IPS-NIHi11 (cell line): ENCODE results near the gene MTHFD2L.

Experiments
- DNase-seq: peaks from one replicate; pipeline ENCODE4 v3.0.0; 2012; ENCODE audit warnings: mixed read lengths, low spot score

Gene MTHFD2L

GRCh38 chr4:74307170-74307569 lies 149.3 kb downstream of the MTHFD2L start:
- no peak for DNase-seq

DNA sequence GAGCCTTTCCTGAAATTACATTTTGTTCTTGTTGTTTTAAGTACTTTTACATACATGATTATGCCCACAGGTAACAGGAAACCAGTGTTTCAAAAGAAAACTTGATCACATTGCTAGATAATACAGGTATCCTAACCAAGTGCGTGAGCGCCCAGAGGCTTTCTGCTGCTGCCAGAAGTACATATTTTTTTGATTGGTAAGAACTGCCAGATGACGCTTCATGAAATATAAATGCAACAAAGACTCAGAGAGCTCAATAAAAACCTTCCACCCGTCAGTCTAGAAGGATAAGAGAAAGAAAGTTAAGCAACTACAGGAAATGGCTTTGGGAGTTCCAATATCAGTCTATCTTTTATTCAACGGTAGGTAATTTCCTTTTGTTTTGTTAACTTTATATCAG lies 150.3 kb downstream of the MTHFD2L start, which contains the start of gene EPGN:
Gene EPGN, plus strand, starts transcription at position 256 of the 400 bp plus-strand sequence. Its CDS starts 64 bp downstream, at position 320.
- no peak for DNase-seq

DNA sequence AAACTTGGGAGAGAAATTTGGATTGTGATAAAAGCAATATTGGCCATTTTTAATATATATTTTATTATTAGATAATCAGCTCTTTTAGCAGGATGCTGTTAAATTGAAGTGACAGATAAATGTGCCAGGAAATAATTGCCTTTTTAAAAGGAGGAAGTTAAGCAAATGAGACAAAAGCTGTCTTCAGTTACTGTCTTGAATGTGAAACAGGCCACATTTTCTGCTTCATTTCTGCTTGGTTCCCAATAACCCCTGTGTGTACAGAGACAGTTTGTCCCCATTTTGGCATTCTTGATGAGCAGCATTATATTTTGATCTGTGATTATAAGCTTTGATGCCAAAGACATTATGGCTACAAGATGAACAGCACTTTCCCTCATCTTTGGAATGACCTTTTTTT lies 151.3 kb downstream of the MTHFD2L start:
- no peak for DNase-seq

DNA sequence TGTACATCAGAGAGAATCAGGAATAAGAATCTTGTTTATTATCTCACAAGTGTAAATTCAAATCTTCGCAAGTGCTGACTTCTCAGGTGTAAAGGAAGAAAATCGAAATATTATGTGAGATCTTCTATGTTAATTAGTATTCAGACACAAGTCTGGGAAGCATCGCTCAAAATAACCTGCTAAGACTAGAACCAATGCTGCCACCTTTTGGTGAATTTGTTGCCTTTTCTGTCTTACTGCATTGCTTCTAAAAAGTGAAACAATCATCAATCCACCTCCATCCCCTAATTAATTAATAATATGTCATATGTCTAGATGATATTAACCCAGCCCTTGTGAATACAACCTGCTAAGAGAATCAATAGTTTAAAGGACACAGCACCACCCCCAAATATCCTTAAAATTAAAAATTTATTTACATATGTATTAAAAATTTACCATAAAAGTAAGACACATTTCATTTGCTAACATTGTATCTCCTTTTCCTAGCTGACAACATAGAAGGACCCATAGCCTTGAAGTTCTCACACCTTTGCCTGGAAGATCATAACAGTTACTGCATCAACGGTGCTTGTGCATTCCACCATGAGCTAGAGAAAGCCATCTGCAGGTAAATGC lies 153.9 kb downstream of the MTHFD2L start:
- DNase-seq = peak; percentile 16

DNA sequence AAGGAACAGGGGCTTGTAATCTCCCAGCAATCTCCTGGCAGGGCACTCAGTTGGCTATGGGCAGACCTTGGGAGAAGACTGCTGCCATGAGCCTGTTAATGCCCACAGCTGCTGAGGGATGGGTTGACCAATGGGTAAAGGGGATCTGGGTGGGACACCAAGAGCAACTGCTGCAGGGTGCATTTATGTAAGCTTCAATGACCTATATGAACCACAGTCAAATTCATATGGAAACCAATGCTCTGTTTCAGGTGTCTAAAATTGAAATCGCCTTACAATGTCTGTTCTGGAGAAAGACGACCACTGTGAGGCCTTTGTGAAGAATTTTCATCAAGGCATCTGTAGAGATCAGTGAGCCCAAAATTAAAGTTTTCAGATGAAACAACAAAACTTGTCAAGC lies 156.4 kb downstream of the MTHFD2L start:
- DNase-seq = no peak

DNA sequence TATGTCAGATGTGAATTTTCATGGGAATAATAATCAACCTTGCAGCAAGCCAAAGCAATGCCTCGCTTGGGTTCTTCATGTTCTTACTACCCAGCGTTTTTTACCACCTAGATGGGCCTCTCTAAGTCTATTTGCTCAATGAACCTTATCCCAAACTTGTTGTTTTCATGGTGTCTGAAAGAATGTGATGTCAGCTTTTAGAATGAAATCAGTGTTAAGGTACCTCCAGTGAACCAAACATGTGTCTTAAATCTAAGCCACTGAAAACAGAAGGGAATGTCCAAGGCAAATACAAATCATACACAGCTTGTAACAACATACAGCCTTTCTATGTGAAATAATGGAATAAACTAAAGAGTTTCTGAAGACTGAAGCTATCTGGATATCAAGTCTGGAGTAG lies 157.0 kb downstream of the MTHFD2L start:
- DNase-seq = no peak

- DNase-seq = no peak
Measured at GRCh38 chr4:74315376-74315775, 157.5 kb downstream of the MTHFD2L start.

DNA sequence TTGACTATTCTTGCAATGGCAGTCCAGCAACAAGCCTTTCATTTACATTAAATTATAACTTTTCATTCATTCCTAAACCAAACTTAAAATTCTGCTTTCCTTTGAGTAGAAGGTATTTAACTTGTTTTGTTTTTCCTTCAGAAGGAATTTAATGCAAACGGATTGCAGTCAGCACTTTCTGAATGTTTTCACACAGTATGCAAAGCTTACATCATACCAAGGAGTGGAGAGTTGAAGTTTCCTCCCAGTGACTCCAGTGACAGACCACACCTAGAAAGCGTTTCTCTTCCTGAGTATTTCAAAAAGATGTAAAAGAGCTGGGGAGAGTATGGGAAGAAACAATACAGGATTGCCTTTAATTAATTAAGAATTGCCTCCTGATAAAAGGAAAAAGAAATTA lies 158.5 kb downstream of the MTHFD2L start:
- no peak for DNase-seq

- DNase-seq = no peak
Measured at GRCh38 chr4:74317616-74318246, 159.8 kb downstream of the MTHFD2L start.

DNA sequence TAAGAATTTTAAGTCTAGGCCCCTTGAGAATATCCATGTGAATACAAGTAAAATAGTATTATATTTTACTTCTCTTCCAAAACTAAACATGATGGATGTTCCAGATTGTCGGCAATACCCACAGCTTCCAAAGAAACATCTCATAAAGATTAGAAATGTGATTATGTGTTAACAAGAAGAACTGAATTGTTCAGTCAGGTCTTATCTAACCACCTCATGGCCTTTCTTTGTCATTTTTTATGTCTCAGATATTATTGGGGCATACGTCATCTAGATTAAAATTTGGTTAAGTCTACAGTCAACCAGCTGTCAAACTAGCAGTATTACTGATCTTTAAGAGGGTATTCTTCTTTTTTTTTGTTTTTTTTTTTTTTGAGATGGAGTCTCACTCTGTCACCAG lies 160.4 kb downstream of the MTHFD2L start:
- DNase-seq = no peak

DNA sequence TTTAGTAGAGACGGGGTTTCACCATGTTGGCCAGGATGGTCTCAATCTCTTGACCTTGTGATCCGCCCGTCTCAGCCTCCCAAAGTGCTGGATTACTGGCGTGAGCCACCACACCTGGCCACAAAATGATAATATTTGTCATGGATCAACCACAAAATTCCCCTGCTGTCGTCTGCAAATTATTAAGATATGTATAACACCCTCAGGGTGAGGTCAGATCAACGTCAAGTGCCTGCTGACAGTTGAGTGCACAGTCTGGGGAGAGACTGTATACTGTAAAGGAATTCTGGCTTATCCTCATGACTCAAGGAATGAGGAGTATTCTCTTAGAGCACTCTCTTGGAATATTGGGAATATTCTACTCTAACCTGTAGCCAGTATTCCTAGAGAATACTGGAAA lies 161.6 kb downstream of the MTHFD2L start:
- no peak for DNase-seq

GRCh38 chr4:74320559-74321118 lies 162.7 kb downstream of the MTHFD2L start:
- peak; percentile 68 for DNase-seq

DNA sequence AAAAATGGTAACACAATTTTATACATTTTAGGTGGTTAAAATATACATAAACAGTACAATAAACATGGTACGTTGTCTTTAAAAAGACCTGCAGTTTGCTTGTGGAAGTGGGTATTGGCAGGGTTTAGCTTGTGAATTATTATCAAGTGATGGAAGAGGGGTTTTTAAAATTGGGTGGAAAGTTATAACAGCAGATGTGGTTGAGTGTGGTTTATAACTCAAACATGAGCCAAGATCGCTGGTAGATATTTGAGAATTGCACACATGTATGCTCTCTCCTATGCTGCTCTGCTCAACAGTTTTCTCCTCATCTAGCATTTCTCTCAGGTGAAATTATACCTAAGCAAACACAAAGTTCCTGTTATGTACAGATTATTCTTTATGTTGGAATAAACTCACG lies 164.4 kb downstream of the MTHFD2L start:
- no peak for DNase-seq

DNA sequence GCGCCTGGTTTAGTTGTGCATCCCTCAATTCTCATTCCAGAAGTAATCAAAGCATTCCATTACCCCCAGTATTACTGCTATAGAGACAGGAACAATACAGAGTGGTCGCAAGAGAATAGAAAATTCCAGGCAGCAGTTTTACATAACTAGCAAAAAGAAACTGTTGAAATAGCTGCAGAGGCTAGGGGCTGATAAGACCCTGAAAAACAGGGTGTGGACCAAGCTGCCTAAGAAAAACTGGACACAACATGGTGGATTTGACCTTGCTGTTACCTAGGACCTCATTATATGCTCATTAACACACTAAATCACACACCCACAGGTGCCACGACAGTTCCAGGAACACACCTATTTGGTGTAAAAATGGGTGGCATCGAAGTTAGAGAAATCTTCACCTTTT lies 165.7 kb downstream of the MTHFD2L start:
- DNase-seq = no peak

DNA sequence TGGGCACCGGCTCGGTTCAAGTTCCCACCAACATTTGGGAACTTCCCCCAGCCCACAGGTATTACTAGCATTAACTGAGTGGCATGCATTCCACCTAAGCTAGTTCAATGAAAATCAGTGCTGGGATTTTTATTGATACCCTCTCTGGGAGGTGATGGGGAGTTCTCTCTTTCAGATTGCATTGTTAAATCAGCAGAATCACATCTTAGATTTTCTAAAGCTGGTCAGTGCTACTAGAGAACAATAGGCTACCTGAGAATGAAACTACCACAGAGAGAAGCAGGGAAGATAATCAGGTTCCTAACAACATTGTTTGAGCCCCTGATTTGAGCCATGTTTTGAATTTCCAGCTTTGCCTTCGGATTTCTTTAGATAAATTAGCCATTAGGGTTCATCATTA lies 166.3 kb downstream of the MTHFD2L start:
- no peak for DNase-seq

DNA sequence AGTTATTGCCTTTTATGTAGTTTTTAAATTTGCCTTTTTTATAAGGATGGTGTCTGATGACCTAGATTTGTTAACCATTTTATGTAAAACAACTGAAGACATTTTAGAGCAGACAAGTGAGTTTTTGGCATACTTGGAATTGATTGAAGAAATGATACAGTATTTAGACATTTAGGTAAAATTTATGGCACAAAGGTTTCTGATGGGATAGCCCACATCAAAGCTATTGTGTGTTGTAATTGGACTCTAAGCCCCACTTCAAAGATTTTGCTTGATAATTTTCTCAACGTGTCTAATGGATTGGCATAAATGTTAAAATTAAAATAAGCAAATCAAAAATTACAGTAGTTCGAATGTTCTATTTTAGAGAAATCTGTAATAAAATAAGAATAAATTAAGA lies 168.0 kb downstream of the MTHFD2L start:
- no peak for DNase-seq

- no peak for DNase-seq
Measured at GRCh38 chr4:74327762-74328161, 169.8 kb downstream of the MTHFD2L start.

GRCh38 chr4:74328501-74328900 lies 170.6 kb downstream of the MTHFD2L start:
- DNase-seq = no peak

- no peak for DNase-seq
Measured at GRCh38 chr4:74329307-74329706, 171.4 kb downstream of the MTHFD2L start.

DNA sequence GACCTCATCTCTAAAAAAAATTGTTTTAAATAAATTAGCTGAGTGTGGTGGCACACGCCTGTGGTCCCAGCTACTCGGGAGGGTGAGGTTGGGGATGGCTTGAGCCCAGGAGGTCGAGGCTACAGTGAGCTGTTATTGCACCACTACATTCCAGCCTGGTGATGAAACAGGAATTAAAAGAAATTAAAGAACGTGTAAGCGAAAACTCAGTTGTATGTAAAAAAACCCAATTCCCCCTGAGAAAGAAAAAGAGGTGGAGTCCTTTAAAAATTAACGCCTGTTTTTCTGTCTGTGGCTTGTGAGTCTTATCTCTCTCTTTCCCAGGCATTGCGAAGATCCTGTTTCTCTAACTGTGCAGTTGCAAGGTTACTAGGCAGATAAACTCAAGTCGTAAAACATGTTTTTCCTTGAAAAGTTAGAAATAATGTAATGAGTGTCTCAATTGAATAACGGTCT lies 172.4 kb downstream of the MTHFD2L start:
- no peak for DNase-seq

- DNase-seq = no peak
Measured at GRCh38 chr4:74331252-74331651, 173.3 kb downstream of the MTHFD2L start.

DNA sequence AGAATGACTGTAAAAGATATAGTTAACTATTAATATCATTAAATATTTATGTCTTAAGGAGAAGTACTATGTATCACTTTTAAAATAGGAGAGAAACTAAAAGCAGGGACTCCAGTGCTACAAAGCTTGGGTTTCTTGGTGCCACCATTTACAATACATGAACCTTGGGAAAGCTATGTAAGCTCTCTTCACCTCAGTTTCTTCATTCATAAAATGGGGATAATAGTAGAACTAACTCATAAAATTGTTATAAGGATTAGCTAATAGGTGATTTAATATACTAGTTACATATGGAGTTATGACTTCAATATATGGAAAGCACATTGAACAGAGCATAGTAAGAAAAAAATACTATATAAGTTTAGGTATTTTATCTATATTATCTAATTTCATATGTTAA lies 174.0 kb downstream of the MTHFD2L start:
- no peak for DNase-seq

- no peak for DNase-seq
Measured at GRCh38 chr4:74334636-74335035, 176.7 kb downstream of the MTHFD2L start.
